GM12878 (cell line): ENCODE data around the gene SLC38A1. TPM values are rescaled to one million over a fixed set of nuclear protein-coding genes. Genes with fewer than 3 reads are reported as not detected.
"Not testable (repeated sequence)": the region's sequence is repeated elsewhere in the genome, so short reads cannot be mapped to it uniquely, and the experiment has no call there.

ENCODE experiments used
- ATAC-seq: fragments of 200-7000 bp; cut with Tn5 transposase; 3 replicates; pipeline ENCODE4 v1.9.1; 2020; ENCODE audit warnings: mild to moderate bottlenecking, moderate library complexity
- BruUV-seq: library from RNA; stranded (reverse); fragments of 400-500 nt; replicated peaks from 2 replicates; lab custom pipeline; 2021; lab: Mats Ljungman, UMichigan
- CTCF ChIA-PET: fragments of 300-600 bp; sonication (Branson Sonifier 250); formaldehyde crosslinking; extraction: SDS; loops from one replicate; lab custom pipeline; 2021; ENCODE audit warnings: inconsistent platforms; lab: Yijun Ruan, JAX
- POLR2A ChIA-PET: fragments of 350-600 bp; formaldehyde crosslinking; extraction: SDS; loops from one replicate; lab custom pipeline; 2021; ENCODE audit warnings: inconsistent platforms; lab: Charles Lee
- RAD21 ChIA-PET: fragments of 300-600 bp; sonication (Branson Sonifier 250); formaldehyde crosslinking; loops from one replicate; lab custom pipeline; 2023; ENCODE audit warnings: antibody characterized with exemption; ENCODE audit not compliant: unreplicated experiment; lab: Charles Lee
- SMC1A ChIA-PET: fragments of 300-600 bp; sonication (Branson Sonifier 250); formaldehyde crosslinking; loops from one replicate; lab custom pipeline; 2023; ENCODE audit not compliant: unreplicated experiment, uncharacterized antibody; lab: Charles Lee
- DNase-seq: peaks from one replicate; pipeline ENCODE4 v3.0.0-alpha.2; 2011; ENCODE audit warnings: low read depth, low spot score
- FAIRE-seq: peaks from 3 replicates; lab custom pipeline; 2011; peaks lifted over from hg19 to GRCh38; lab: Jason Lieb, UNC
- H2AFZ ChIP-seq: 2 replicates; pipeline ENCODE4 v1.6.0; 2011; ENCODE audit warnings: low read depth, low read length, control low read depth; ENCODE audit not compliant: control insufficient read depth
- H3K27ac ChIP-seq: 2 replicates; pipeline ENCODE4 v1.5.1; 2011; ENCODE audit warnings: control low read depth; ENCODE audit not compliant: control insufficient read depth, insufficient read depth
- H3K27me3 ChIP-seq, 2 experiments: replicated peaks in 1 of 2; 2 replicates each; pipeline versions ENCODE4 v1.6.0 to v1.6.1; 2011; ENCODE audit warnings: low read length in 1 of 2; ENCODE audit not compliant: control insufficient read depth in 2 of 2, insufficient read depth in 2 of 2
- H3K36me3 ChIP-seq, 2 experiments: 2 replicates each; pipeline ENCODE4 v1.5.1; 2011; ENCODE audit warnings: low read length in 1 of 2; ENCODE audit not compliant: control insufficient read depth in 2 of 2, insufficient read depth in 2 of 2
- H3K4me1 ChIP-seq: 2 replicates; pipeline ENCODE4 v1.6.1; 2011; ENCODE audit warnings: mild to moderate bottlenecking, low read length, moderate library complexity, mixed read lengths; ENCODE audit not compliant: control insufficient read depth, insufficient read depth
- H3K4me2 ChIP-seq: 2 replicates; pipeline ENCODE4 v1.6.0; 2011; ENCODE audit warnings: control low read depth; ENCODE audit not compliant: control insufficient read depth, insufficient read depth
- H3K4me3 ChIP-seq: fragments of 200-600 bp; sonication (generic); 2 replicates; pipeline ENCODE4 v1.5.1; 2016
- H3K79me2 ChIP-seq: 2 replicates; pipeline ENCODE4 v1.6.0; 2011; ENCODE audit warnings: low read length; ENCODE audit not compliant: control insufficient read depth, insufficient read depth
- H3K9ac ChIP-seq: 2 replicates; pipeline ENCODE4 v1.8.0; 2011; ENCODE audit warnings: low read length, control low read depth, mixed read lengths; ENCODE audit not compliant: control insufficient read depth, insufficient read depth
- H3K9me3 ChIP-seq: replicated peaks from 3 replicates; pipeline ENCODE4 v1.5.1; 2011; ENCODE audit warnings: mild to moderate bottlenecking, low read length; ENCODE audit not compliant: control insufficient read depth, insufficient read depth
- H4K20me1 ChIP-seq: 2 replicates; pipeline ENCODE4 v1.6.0; 2011; ENCODE audit not compliant: control insufficient read depth, insufficient read depth
- HDAC6 ChIP-seq: fragments of 200-600 bp; sonication (generic); IDR thresholded peaks from one replicate; pipeline ENCODE4 v1.8.0; 2017; ENCODE audit warnings: antibody characterized with exemption; ENCODE audit not compliant: unreplicated experiment
- TAF1 ChIP-seq: IDR thresholded peaks from 2 replicates; pipeline ENCODE4 v1.6.1; 2011; ENCODE audit warnings: mild to moderate bottlenecking, low read depth, low read length, borderline replicate concordance
- ZZZ3 ChIP-seq: IDR thresholded peaks from 2 replicates; pipeline ENCODE4 v1.6.1; 2011; ENCODE audit warnings: low read depth; ENCODE audit not compliant: control insufficient read depth, insufficient read length
- WGBS: methylation state at CpG from one replicate; pipeline ENCODE4 v1.1.6; 2016; ENCODE audit warnings: low lambda C conversion rate; ENCODE audit not compliant: insufficient replicate concordance, insufficient coverage; ENCODE audit errors: missing lambda C conversion rate; 5-methylcytosine and 5-hydroxymethylcytosine counted together
- in situ Hi-C: fragments of 300-500 bp; cut with MboI; formaldehyde crosslinking; loops from 9 replicates; pipeline ENCODE4 v1.14.3; 2018; ENCODE audit warnings: mixed read lengths
- intact Hi-C: fragments of 100-400 bp; cut with micrococcal nuclease; formaldehyde crosslinking; loops from one replicate; pipeline ENCODE4 v1.14.2; 2022; ENCODE audit not compliant: unreplicated experiment
- polyA plus RNA-seq, 11 experiments: library from polyadenylated mRNA; depleted of rRNA in 4 of 11; unstranded in 6 of 11; stranded (reverse) in 5 of 11; fragments of >200 nt; fragmentation: Nextera tagmentation in 4 of 11; fragmentation: Illumina TruSeq in 1 of 11; extraction: Ambion mirVana in 4 of 11; extraction: Trizol in 1 of 11; gene quantifications; 1 replicate in 1 of 11; 2 replicates in 10 of 11; pipeline versions ENCODE4 v1.2.1 to v1.2.3, GENCODE V29; 2011 to 2016; ENCODE audit warnings: inconsistent platforms in 2 of 11, missing spikeins in 2 of 11, low read depth in 1 of 11
- total RNA-seq, 4 experiments: library from RNA; depleted of rRNA in 3 of 4; stranded (reverse); fragments of >200 nt in 3 of 4; fragmentation: Illumina TruSeq in 1 of 4; extraction: Trizol in 1 of 4; gene quantifications; 2 replicates each; pipeline versions ENCODE4 v1.2.1 to v1.2.3, GENCODE V29; 2013 to 2021
- TF ChIP-seq, protein P1 (sequence below): fragments of 450-650 bp; IDR thresholded peaks from 2 replicates; pipeline ENCODE4 v1.6.1; 2016; ENCODE audit warnings: mild to moderate bottlenecking, moderate library complexity, borderline replicate concordance

The SLC38A1 gene
- total and polyA plus RNA-seq, 10 of the 15 experiments (the other 5 are each of a cell fraction or from before 2014, with no cell fraction given): 38.1 to 191 (median 144) TPM

DNA sequence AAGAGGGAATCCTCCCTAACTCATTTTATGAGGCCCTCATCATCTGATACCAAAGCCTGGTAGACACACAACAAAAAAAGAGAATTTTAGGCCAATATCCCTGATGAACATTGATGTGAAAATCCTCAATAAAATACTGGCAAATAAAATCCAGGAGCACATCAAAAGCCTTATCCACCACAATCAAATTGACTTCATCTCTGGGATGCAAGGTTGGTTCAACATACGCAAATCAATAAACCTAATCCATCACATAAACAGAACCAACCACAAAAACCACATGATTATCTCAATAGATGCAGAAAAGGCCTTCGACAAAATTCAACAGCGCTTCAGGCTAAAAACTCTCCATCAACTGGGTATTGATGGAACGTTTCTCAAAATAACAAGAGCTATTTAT, 18.9 kb downstream of the SLC38A1 start:
- intact Hi-C loops, FAIRE-seq: not testable (repeated sequence)
- POLR2A ChIA-PET: interaction anchor here (1.3 kb wide), 1 partner anchor 10 kb away, joined by 3 read pairs; no protein-coding TSS in a partner anchor

DNA sequence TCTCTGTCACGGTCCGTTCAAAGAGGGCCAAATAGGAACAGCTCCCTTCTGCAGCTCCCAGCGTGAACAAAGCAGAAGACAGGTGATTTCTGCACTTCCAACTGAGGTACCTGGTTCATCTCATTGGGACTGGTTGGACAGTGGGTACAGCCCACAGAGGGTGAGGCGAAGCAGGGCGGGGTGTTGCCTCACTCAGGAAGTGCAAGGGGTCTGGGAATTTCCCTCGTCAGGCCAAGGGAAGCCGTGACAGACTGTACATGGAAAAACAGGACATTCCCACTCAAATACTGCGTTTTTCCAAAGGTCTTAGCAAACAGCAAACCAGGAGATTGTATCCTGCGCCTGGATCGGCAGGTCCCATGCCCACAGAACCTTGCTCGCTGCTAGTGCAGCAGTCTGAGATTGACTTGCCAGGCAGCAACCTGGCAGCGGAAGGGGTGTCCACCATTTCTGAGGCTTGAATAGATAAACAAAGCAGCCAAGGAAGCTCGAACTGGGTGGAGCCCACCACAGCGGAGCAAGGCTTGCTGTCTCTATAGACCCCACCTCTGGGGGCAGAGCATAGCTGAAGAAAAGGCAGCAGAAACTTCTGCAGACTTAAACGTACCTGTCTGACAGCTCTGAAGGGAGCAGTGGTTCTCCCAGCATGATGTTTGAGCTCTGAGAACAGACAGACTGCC, 22.7 kb downstream of the SLC38A1 start:
- in situ Hi-C loops: no loop called here
- ChIA-PET RAD21 (no interaction called here), CTCF (interaction anchor here (0.7 to 1.3 kb wide), 3 partner anchors 14 to 121 kb away, joined by 3 to 5 read pairs (median 3); no protein-coding TSS in a partner anchor), SMC1A (interaction anchor here (0.6 to 2.4 kb wide), 8 partner anchors 9 to 420 kb away, joined by 3 to 15 read pairs (median 4); no protein-coding TSS in a partner anchor), POLR2A (no interaction called here)
- H3K4me1 ChIP-seq: no peaks in the 10 kb centered on the region; the same call in 1 of the 2 replicates
- H3K27ac ChIP-seq: no peak overlapping the region
- TF ChIP-seq ZZZ3: no peak
- no peak for TF ChIP-seq HDAC6
- TF ChIP-seq, protein P1, sequence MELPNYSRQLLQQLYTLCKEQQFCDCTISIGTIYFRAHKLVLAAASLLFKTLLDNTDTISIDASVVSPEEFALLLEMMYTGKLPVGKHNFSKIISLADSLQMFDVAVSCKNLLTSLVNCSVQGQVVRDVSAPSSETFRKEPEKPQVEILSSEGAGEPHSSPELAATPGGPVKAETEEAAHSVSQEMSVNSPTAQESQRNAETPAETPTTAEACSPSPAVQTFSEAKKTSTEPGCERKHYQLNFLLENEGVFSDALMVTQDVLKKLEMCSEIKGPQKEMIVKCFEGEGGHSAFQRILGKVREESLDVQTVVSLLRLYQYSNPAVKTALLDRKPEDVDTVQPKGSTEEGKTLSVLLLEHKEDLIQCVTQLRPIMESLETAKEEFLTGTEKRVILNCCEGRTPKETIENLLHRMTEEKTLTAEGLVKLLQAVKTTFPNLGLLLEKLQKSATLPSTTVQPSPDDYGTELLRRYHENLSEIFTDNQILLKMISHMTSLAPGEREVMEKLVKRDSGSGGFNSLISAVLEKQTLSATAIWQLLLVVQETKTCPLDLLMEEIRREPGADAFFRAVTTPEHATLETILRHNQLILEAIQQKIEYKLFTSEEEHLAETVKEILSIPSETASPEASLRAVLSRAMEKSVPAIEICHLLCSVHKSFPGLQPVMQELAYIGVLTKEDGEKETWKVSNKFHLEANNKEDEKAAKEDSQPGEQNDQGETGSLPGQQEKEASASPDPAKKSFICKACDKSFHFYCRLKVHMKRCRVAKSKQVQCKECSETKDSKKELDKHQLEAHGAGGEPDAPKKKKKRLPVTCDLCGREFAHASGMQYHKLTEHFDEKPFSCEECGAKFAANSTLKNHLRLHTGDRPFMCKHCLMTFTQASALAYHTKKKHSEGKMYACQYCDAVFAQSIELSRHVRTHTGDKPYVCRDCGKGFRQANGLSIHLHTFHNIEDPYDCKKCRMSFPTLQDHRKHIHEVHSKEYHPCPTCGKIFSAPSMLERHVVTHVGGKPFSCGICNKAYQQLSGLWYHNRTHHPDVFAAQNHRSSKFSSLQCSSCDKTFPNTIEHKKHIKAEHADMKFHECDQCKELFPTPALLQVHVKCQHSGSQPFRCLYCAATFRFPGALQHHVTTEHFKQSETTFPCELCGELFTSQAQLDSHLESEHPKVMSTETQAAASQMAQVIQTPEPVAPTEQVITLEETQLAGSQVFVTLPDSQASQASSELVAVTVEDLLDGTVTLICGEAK: no peak
- TF ChIP-seq TAF1: no peak
- FAIRE-seq (no peak), DNase-seq (no peak), ATAC-seq (no peak)
- H3K9ac ChIP-seq: no peak overlapping the region
- no peak overlapping the region for H2AFZ ChIP-seq
- H3K27me3 ChIP-seq: no peaks in the 10 kb centered on the region
- peaks cover 16% of the 10 kb centered on the region; the same call in 2 of the 3 replicates for H3K9me3 ChIP-seq
- H3K4me3 ChIP-seq: no peak overlapping the region
- intact Hi-C loops: no loop called here
- H3K36me3 ChIP-seq: peaks cover 15 to 23% of the 10 kb centered on the region in 2 experiments
- H3K4me2 ChIP-seq: no peak overlapping the region
- H4K20me1 ChIP-seq: peaks cover 5% of the 10 kb centered on the region; the same call in 1 of the 2 replicates
- WGBS: 97% methylated on average over 15 of the region's 15 CpGs
- H3K79me2 ChIP-seq: peaks cover 80% of the 10 kb centered on the region
- no TSS peak for BruUV-seq

More for the DNA sequence above, 18.9 kb downstream of the SLC38A1 start:
- H3K79me2 ChIP-seq: peaks cover 75% of the 10 kb centered on the region
- in situ Hi-C loops, BruUV-seq, H3K4me2 ChIP-seq, H3K4me3 ChIP-seq, DNase-seq, H3K9ac ChIP-seq, RAD21 ChIA-PET, H3K27me3 ChIP-seq, CTCF ChIA-PET, ATAC-seq, H2AFZ ChIP-seq, H4K20me1 ChIP-seq, H3K4me1 ChIP-seq, H3K27ac ChIP-seq: not testable (repeated sequence)
- SMC1A ChIA-PET: interaction anchor here (0.9 to 1.3 kb wide), 2 partner anchors 32 to 35 kb away, joined by 3 to 4 read pairs; no protein-coding TSS in a partner anchor
- WGBS: 59% methylated on average over 4 of the region's 4 CpGs
- H3K36me3 ChIP-seq: peaks cover 5 to 17% of the 10 kb centered on the region in 2 experiments; a peak in 3 of 4 replicates
- peaks cover 14% of the 10 kb centered on the region; the same call in 2 of the 3 replicates for H3K9me3 ChIP-seq
